HepG2 (cell line): ENCODE results near the gene UNC119B. TPM values are rescaled to one million over a fixed set of nuclear protein-coding genes. Genes with fewer than 3 reads are reported as not detected.
A peak's percentile ranks its signal among the peaks of the same experiment; 100 is the strongest.

ENCODE experiments used
- ATAC-seq: fragments of 200-7000 bp; cut with Tn5 transposase; 3 replicates; pipeline ENCODE4 v1.9.1; 2020; ENCODE audit warnings: mild to moderate bottlenecking, moderate library complexity
- BruUV-seq: library from RNA; stranded (reverse); fragments of 400-500 nt; replicated peaks from 2 replicates; lab custom pipeline; 2021; lab: Mats Ljungman, UMichigan
- CTCF ChIA-PET: fragments of 300-600 bp; formaldehyde crosslinking; extraction: SDS; loops from one replicate; lab custom pipeline; 2021; ENCODE audit warnings: low total read pairs, inconsistent platforms, low intra/inter-chr PET ratio; lab: Yijun Ruan, JAX
- POLR2A ChIA-PET: fragments of 350-600 bp; sonication (Branson Sonifier 250); formaldehyde crosslinking; loops from one replicate; lab custom pipeline; 2020; ENCODE audit warnings: antibody characterized with exemption, inconsistent platforms; lab: Yijun Ruan, JAX
- DNase-seq: peaks from one replicate; pipeline ENCODE4 v3.0.0-alpha.2; 2015; ENCODE audit warnings: low spot score
- FAIRE-seq: peaks from 3 replicates; lab custom pipeline; 2011; peaks lifted over from hg19 to GRCh38; lab: Jason Lieb, UNC
- H2AFZ ChIP-seq: one replicate; pipeline ENCODE4 v1.6.1; 2011; ENCODE audit warnings: low read length, inconsistent platforms
- H3K27ac ChIP-seq: fragments of 300-600 bp; 3 replicates; pipeline ENCODE4 v1.8.0; 2011; ENCODE audit warnings: mixed run types, mild to moderate bottlenecking, mixed read lengths, low read length, inconsistent platforms; ENCODE audit not compliant: insufficient read depth; ENCODE audit errors: extremely low read length
- H3K27me3 ChIP-seq, 2 experiments: fragments of 200-600 bp in 1 of 2; 2 replicates in 1 of 2; 3 replicates in 1 of 2; pipeline versions ENCODE4 v1.6.0 to v1.8.0; 2011; ENCODE audit warnings: low read length in 2 of 2, mild to moderate bottlenecking in 2 of 2, moderate library complexity in 2 of 2, inconsistent platforms in 1 of 2; ENCODE audit not compliant: insufficient read depth in 2 of 2, control insufficient read depth in 1 of 2
- H3K36me3 ChIP-seq, 2 experiments: fragments of 200-600 bp in 1 of 2; replicated peaks in 1 of 2; 2 replicates in 1 of 2; 3 replicates in 1 of 2; pipeline versions ENCODE4 v1.5.1 to v1.8.0; 2011; ENCODE audit warnings: low read length in 2 of 2, inconsistent platforms in 1 of 2; ENCODE audit not compliant: insufficient read depth in 2 of 2, control insufficient read depth in 1 of 2
- H3K4me1 ChIP-seq: 2 replicates; pipeline ENCODE4 v1.5.1; 2012; ENCODE audit warnings: low read length, inconsistent platforms; ENCODE audit not compliant: insufficient read depth
- H3K4me2 ChIP-seq: 2 replicates; pipeline ENCODE4 v1.6.0; 2011; ENCODE audit warnings: low read depth, low read length, inconsistent platforms
- H3K4me3 ChIP-seq, 3 experiments: fragments of 200-600 bp in 1 of 3; sonication (generic), shearing (Covaris generic) in 1 of 3; replicated peaks in 1 of 3; 2 replicates each; pipeline ENCODE4 v1.5.1; 2011 to 2016; ENCODE audit warnings: low read length in 3 of 3, inconsistent platforms in 2 of 3, low read depth in 2 of 3, mild to moderate bottlenecking in 2 of 3, control low read depth in 1 of 3, mixed read lengths in 1 of 3; ENCODE audit not compliant: insufficient read depth in 1 of 3
- H3K79me2 ChIP-seq: one replicate; pipeline ENCODE4 v1.6.1; 2011; ENCODE audit warnings: low read length, inconsistent platforms; ENCODE audit not compliant: insufficient read depth
- H3K9ac ChIP-seq: 2 replicates; pipeline ENCODE4 v1.6.0; 2011; ENCODE audit warnings: mild to moderate bottlenecking, low read depth, low read length, inconsistent platforms; ENCODE audit not compliant: insufficient read depth
- H3K9me3 ChIP-seq: 2 replicates; pipeline ENCODE4 v1.5.1; 2012; ENCODE audit warnings: mild to moderate bottlenecking, low read length
- H4K20me1 ChIP-seq: 2 replicates; pipeline ENCODE4 v1.6.0; 2011; ENCODE audit warnings: inconsistent platforms, mild to moderate bottlenecking, low read length, moderate library complexity; ENCODE audit not compliant: insufficient read depth
- FOSL2 ChIP-seq: sonication (generic); formaldehyde crosslinking; IDR thresholded peaks from 2 replicates; pipeline ENCODE4 v1.4.0; 2020; ENCODE audit warnings: missing genetic modification reagents
- GATAD2A ChIP-seq: IDR thresholded peaks from 2 replicates; pipeline ENCODE4 v1.6.1; 2016
- IRF2 ChIP-seq: IDR thresholded peaks from 2 replicates; pipeline ENCODE4 v1.6.1; 2018; ENCODE audit warnings: missing genetic modification reagents, missing compliant biosample characterization
- KLF11 ChIP-seq: IDR thresholded peaks from 2 replicates; pipeline ENCODE4 v1.6.1; 2016; ENCODE audit warnings: missing compliant biosample characterization
- MIXL1 ChIP-seq: IDR thresholded peaks from 2 replicates; pipeline ENCODE4 v1.6.1; 2016
- RAD21 ChIP-seq: fragments of 450-650 bp; formaldehyde crosslinking; IDR thresholded peaks from 2 replicates; pipeline ENCODE4 v1.5.0; 2020; ENCODE audit warnings: mild to moderate bottlenecking
- RBAK ChIP-seq: sonication (generic); formaldehyde crosslinking; IDR thresholded peaks from 2 replicates; pipeline ENCODE4 v1.5.1; 2020; ENCODE audit warnings: mild to moderate bottlenecking, missing genetic modification reagents
- SMC3 ChIP-seq: IDR thresholded peaks from 2 replicates; pipeline ENCODE4 v1.6.1; 2011; ENCODE audit warnings: low read length, improper control_type of control experiment
- SSRP1 ChIP-seq: IDR thresholded peaks from 2 replicates; pipeline ENCODE4 v1.6.1; 2016; ENCODE audit warnings: control low read depth
- STAG1 ChIP-seq: sonication (generic); formaldehyde crosslinking; IDR thresholded peaks from 2 replicates; pipeline ENCODE4 v1.4.0; 2020; ENCODE audit warnings: missing genetic modification reagents
- TEAD3 ChIP-seq: optimal IDR thresholded peaks from 2 replicates; pipeline ENCODE3; 2016; ENCODE audit warnings: borderline replicate concordance
- XRCC5 ChIP-seq: fragments of 200-400 bp; formaldehyde crosslinking; optimal IDR thresholded peaks from 2 replicates; pipeline ENCODE3; 2017; ENCODE audit warnings: mild to moderate bottlenecking, low read length
- ZFYVE20 ChIP-seq: sonication (generic); formaldehyde crosslinking; IDR thresholded peaks from 2 replicates; pipeline ENCODE4 v1.8.0; 2023; ENCODE audit warnings: low read depth, mild to moderate bottlenecking, moderate library complexity, missing genetic modification reagents, borderline replicate concordance
- ZKSCAN8 ChIP-seq: IDR thresholded peaks from 2 replicates; pipeline ENCODE4 v1.6.1; 2016; ENCODE audit warnings: borderline replicate concordance, missing genetic modification reagents, missing compliant biosample characterization
- ZNF530 ChIP-seq: sonication (generic); formaldehyde crosslinking; IDR thresholded peaks from 2 replicates; pipeline ENCODE4 v1.5.0; 2020; ENCODE audit warnings: low read depth, mild to moderate bottlenecking, missing genetic modification reagents
- WGBS: methylation state at CpG from one replicate; pipeline ENCODE4 v1.1.6; 2017; ENCODE audit warnings: low lambda C conversion rate; 5-methylcytosine and 5-hydroxymethylcytosine counted together
- in situ Hi-C: cut with HindIII; loops from 2 replicates; pipeline ENCODE4 v1.10.0; 2017; ENCODE audit warnings: low pct_unique_long_range_greater_than_20kb; ENCODE audit not compliant: extremely low pct_ligation_motif_present
- intact Hi-C: fragments of 100-400 bp; cut with micrococcal nuclease; formaldehyde crosslinking; loops from one replicate; pipeline ENCODE4 v1.10.0; 2022; ENCODE audit not compliant: unreplicated experiment
- polyA plus RNA-seq, 8 experiments: library from polyadenylated mRNA; depleted of rRNA in 3 of 8; stranded (reverse) in 7 of 8; unstranded in 1 of 8; fragments of >200 nt; fragmentation: Illumina TruSeq in 4 of 8; extraction: Trizol in 4 of 8; gene quantifications; 2 replicates each; pipeline versions ENCODE4 v1.2.1 to v1.2.3, GENCODE V29; 2011 to 2016; ENCODE audit warnings: low read depth in 4 of 8, missing spikeins in 1 of 8, mixed read lengths in 1 of 8; ENCODE audit not compliant: insufficient read depth in 1 of 8
- total RNA-seq, 5 experiments: library from RNA; depleted of rRNA; stranded (reverse); fragments of >200 nt; fragmentation: Illumina TruSeq; extraction: Trizol; gene quantifications; 2 replicates each; pipeline ENCODE4 v1.2.3, GENCODE V29; 2016; ENCODE audit warnings: low read depth in 1 of 5
- TF ChIP-seq, protein P1 (sequence below): sonication (generic); formaldehyde crosslinking; IDR thresholded peaks from 2 replicates; pipeline ENCODE4 v1.4.0; 2020; ENCODE audit warnings: low read depth, mild to moderate bottlenecking, missing genetic modification reagents
- TF ChIP-seq, protein P2 (sequence below): sonication (generic); formaldehyde crosslinking; IDR thresholded peaks from 2 replicates; pipeline ENCODE4 v1.5.0; 2020; ENCODE audit warnings: mild to moderate bottlenecking, missing genetic modification reagents, moderate library complexity
- TF ChIP-seq, protein P3 (sequence below): IDR thresholded peaks from 2 replicates; pipeline ENCODE4 v1.6.1; 2016; ENCODE audit warnings: missing genetic modification reagents, missing compliant biosample characterization
- TF ChIP-seq, protein P4 (sequence below): sonication (generic); formaldehyde crosslinking; IDR thresholded peaks from 2 replicates; pipeline ENCODE4 v1.4.0; 2020; ENCODE audit warnings: missing genetic modification reagents, borderline replicate concordance

Gene UNC119B
- total and polyA plus RNA-seq, 2 of the 13 experiments (the other 11 are each of a cell fraction or from before 2014, with no cell fraction given): 19.6 to 19.7 TPM

DNA sequence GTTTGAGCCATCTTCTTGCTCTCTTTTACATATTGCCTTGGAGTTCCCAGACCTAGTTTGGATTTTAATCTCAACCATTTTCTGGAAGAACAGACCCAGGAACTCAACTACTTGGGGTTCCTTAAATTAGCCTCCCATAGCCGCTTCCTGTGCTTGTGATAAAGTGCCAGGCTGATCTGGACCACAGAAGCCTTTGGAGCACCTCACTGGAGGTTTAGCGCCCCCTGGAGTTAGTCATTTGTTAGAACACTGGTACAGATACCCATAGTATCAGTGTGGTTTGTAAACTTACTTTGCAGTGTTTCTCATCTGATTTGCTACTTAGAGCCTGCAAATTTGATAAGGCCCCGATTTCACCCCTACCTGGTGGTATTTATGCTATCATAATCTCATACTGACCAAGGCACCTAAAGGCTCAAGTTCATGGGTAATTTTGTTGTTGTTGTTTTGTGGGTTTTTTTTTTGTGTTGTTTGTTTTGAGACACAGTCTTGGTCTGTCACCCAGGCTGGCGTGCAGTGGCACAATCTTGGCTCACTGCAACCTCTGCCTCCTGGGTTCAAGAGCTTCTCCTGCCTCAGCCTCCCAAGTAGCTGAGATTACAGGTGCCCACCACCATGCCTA is 3.7 kb downstream of the UNC119B start:
- intact Hi-C loops: loop anchor here (1.0 to 2.0 kb wide), 2 partner anchors 25 to 64 kb away; no protein-coding TSS in a partner anchor

More for the DNA sequence above, 3.7 kb downstream of the UNC119B start:
- 26% methylated on average over 4 of the region's 4 CpGs for WGBS
- Histone ChIP-seq H2AFZ (no peak overlapping the region), H3K27ac (no peak overlapping the region), H3K79me2 (peaks cover 14% of the 10 kb centered on the region), H3K9me3 (no peaks in the 10 kb centered on the region), H3K9ac (no peak overlapping the region), H3K27me3 (no peaks in the 10 kb centered on the region), H3K4me1 (peaks cover 37% of the 10 kb centered on the region), H4K20me1 (no peaks in the 10 kb centered on the region; the same call in 1 of the 2 replicates), H3K4me3 (no peak overlapping the region), H3K36me3 (peaks cover 2 to 33% of the 10 kb centered on the region in 2 experiments), H3K4me2 (no peak overlapping the region)
- TF ChIP-seq RBAK (CRISPR knock-in tag) (no peak), KLF11 (CRISPR knock-in tag) (0 out of 2 replicates have a peak, but pooled peaks have one; percentile 33), FOSL2 (CRISPR knock-in tag) (peak; percentile 26; the same call in 1 of the 2 replicates), MIXL1 (CRISPR knock-in tag) (0 out of 2 replicates have a peak, but pooled peaks have one; percentile 20), IRF2 (0 out of 2 replicates have a peak, but pooled peaks have one; percentile 26), ZNF530 (no peak), GATAD2A (CRISPR knock-in tag) (0 out of 2 replicates have a peak, but pooled peaks have one; percentile 23), SSRP1 (no peak), STAG1 (CRISPR knock-in tag) (peak; percentile 82), RAD21 (CRISPR knock-in tag) (peak; percentile 73), SMC3 (peak; percentile 93), TEAD3 (CRISPR knock-in tag) (peak; percentile 56), ZFYVE20 (CRISPR knock-in tag) (no peak), ZKSCAN8 (CRISPR knock-in tag) (0 out of 2 replicates have a peak, but pooled peaks have one; percentile 21), XRCC5 (peak; percentile 37)
- TF ChIP-seq, protein P1, sequence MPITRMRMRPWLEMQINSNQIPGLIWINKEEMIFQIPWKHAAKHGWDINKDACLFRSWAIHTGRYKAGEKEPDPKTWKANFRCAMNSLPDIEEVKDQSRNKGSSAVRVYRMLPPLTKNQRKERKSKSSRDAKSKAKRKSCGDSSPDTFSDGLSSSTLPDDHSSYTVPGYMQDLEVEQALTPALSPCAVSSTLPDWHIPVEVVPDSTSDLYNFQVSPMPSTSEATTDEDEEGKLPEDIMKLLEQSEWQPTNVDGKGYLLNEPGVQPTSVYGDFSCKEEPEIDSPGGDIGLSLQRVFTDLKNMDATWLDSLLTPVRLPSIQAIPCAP (CRISPR knock-in tag): no peak
- TF ChIP-seq, protein P2, sequence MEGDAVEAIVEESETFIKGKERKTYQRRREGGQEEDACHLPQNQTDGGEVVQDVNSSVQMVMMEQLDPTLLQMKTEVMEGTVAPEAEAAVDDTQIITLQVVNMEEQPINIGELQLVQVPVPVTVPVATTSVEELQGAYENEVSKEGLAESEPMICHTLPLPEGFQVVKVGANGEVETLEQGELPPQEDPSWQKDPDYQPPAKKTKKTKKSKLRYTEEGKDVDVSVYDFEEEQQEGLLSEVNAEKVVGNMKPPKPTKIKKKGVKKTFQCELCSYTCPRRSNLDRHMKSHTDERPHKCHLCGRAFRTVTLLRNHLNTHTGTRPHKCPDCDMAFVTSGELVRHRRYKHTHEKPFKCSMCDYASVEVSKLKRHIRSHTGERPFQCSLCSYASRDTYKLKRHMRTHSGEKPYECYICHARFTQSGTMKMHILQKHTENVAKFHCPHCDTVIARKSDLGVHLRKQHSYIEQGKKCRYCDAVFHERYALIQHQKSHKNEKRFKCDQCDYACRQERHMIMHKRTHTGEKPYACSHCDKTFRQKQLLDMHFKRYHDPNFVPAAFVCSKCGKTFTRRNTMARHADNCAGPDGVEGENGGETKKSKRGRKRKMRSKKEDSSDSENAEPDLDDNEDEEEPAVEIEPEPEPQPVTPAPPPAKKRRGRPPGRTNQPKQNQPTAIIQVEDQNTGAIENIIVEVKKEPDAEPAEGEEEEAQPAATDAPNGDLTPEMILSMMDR: peak; percentile 84
- TF ChIP-seq, protein P3, sequence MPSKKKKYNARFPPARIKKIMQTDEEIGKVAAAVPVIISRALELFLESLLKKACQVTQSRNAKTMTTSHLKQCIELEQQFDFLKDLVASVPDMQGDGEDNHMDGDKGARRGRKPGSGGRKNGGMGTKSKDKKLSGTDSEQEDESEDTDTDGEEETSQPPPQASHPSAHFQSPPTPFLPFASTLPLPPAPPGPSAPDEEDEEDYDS (CRISPR knock-in tag): no peak
- TF ChIP-seq, protein P4, sequence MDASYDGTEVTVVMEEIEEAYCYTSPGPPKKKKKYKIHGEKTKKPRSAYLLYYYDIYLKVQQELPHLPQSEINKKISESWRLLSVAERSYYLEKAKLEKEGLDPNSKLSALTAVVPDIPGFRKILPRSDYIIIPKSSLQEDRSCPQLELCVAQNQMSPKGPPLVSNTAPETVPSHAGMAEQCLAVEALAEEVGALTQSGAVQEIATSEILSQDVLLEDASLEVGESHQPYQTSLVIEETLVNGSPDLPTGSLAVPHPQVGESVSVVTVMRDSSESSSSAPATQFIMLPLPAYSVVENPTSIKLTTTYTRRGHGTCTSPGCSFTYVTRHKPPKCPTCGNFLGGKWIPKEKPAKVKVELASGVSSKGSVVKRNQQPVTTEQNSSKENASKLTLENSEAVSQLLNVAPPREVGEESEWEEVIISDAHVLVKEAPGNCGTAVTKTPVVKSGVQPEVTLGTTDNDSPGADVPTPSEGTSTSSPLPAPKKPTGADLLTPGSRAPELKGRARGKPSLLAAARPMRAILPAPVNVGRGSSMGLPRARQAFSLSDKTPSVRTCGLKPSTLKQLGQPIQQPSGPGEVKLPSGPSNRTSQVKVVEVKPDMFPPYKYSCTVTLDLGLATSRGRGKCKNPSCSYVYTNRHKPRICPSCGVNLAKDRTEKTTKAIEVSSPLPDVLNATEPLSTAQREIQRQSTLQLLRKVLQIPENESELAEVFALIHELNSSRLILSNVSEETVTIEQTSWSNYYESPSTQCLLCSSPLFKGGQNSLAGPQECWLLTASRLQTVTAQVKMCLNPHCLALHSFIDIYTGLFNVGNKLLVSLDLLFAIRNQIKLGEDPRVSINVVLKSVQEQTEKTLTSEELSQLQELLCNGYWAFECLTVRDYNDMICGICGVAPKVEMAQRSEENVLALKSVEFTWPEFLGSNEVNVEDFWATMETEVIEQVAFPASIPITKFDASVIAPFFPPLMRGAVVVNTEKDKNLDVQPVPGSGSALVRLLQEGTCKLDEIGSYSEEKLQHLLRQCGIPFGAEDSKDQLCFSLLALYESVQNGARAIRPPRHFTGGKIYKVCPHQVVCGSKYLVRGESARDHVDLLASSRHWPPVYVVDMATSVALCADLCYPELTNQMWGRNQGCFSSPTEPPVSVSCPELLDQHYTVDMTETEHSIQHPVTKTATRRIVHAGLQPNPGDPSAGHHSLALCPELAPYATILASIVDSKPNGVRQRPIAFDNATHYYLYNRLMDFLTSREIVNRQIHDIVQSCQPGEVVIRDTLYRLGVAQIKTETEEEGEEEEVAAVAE (CRISPR knock-in tag): no peak
- BruUV-seq: no TSS peak
- ChIA-PET POLR2A (no interaction called here), CTCF (interaction anchor here (1.3 to 2.9 kb wide), 3 partner anchors 65 to 130 kb away, joined by 4 to 26 read pairs (median 21); no protein-coding TSS in a partner anchor)
- DNase-seq (peak; percentile 73), FAIRE-seq (peak; percentile 86), ATAC-seq (peak; percentile 47)
- in situ Hi-C loops: loop anchor here (5.0 kb wide), 2 partner anchors 67 to 132 kb away; partner anchors contain the start of gene POP5
